A549 treated with AZD2906 at 1 μM for 4 hours (cell line): Measurements from ENCODE around the gene FAM20A. TPM values are rescaled to one million over a fixed set of nuclear protein-coding genes. Genes with fewer than 3 reads are reported as not detected.

Experiments used
- total RNA-seq: library from RNA; stranded (reverse); fragments of 200-300 nt; extraction: Qiagen RNA extraction; gene quantifications from 5 replicates; pipeline ENCODE4 v1.2.3, GENCODE V29; 2022

The FAM20A gene
- total RNA-seq = 0.03 to 0.15 TPM (median 0.11 TPM) in 4 of 5 replicates, not detected in the other

DNA sequence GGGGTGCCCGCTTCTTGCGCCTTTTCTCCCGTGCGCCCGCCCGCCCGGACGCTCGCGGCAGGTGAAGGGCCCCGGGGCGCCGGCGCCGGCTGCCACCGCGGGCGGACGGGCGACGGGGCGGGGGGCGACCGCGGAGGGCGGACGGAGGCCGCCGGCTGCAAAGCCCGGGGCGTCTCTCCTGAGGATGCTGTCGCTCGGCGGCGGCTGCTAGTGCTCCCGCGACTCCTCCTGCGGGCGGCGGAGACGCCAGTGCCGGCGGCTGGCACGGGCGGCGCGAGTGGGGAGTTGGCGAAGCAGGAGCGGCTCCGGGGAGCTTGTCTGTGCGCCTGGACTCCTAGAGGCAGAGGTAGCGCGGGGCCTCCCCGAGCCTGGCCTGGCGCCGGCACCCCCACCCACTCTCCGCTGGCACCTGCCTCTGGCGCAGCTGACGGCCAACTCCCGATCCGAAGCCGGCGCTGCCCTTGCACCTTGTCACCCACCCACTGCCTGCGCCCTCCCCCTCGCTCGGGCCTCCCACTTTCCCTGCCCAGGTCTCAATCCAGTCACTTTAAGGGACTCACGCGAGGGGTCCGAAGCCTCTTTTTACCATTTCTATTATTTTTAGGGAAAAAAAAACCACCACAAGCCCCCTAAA is at the start of gene FAM20A:
Gene FAM20A, minus strand, starts transcription at position 437 of the 634 bp plus-strand sequence. CDS start 701 bp downstream, outside the sequence.

GRCh38 chr17:68512247-68512959 is 88.8 kb downstream of the FAM20A start, which contains the start of gene PRKAR1A:
PRKAR1A (plus strand) TSS chr17:68512430; CDS start chr17:68515400, 2,970 bp downstream.

Other genes with a start within 250 kb of the FAM20A start
- 10.0 to 12.9 TPM (median 11.1 TPM) in 5 replicates for gene WIPI1, start 143.9 kb downstream of the FAM20A start, total RNA-seq
- 120 to 183 TPM (median 154 TPM) in 5 replicates for gene PRKAR1A, start 88.9 kb downstream of the FAM20A start, total RNA-seq